Thyroid gland (tissue), 4 donors: Measurements from ENCODE around the gene SCFD2. TPM values are rescaled to one million over a fixed set of nuclear protein-coding genes. Genes with fewer than 3 reads are reported as not detected.
A peak's percentile ranks its signal among the peaks of the same experiment; 100 is the strongest.

Source experiments
- DNase-seq, 2 donors: peaks; one replicate each; pipeline ENCODE4 v3.0.0-alpha.2; 2019
- H3K27ac ChIP-seq, 3 donors: fragments of 200-600 bp; sonication (generic); 1 replicate in 2 of 3; 2 replicates in 1 of 3; pipeline ENCODE4 v1.5.1; 2016 to 2019; ENCODE audit warnings: mild to moderate bottlenecking in 1 of 3, moderate library complexity in 1 of 3
- H3K27me3 ChIP-seq: fragments of 200-600 bp; sonication (generic); one replicate; pipeline ENCODE4 v1.5.1; 2019
- H3K36me3 ChIP-seq, 2 donors: fragments of 200-600 bp; sonication (generic); one replicate each; pipeline ENCODE4 v1.5.1; 2016 to 2019
- H3K4me1 ChIP-seq, 2 donors: fragments of 200-600 bp; sonication (generic); one replicate each; pipeline ENCODE4 v1.5.1; 2017 to 2019
- H3K4me3 ChIP-seq, 3 donors: fragments of 200-600 bp; sonication (generic); replicated peaks in 1 of 3; 1 replicate in 2 of 3; 2 replicates in 1 of 3; pipeline ENCODE4 v1.5.1; 2016; ENCODE audit warnings: mild to moderate bottlenecking in 1 of 3
- H3K9me3 ChIP-seq: fragments of 200-600 bp; sonication (generic); one replicate; pipeline ENCODE4 v1.5.1; 2017
- CTCF ChIP-seq, 6 experiments: fragments of 200-600 bp in 3 of 6; fragments of 450-650 bp in 3 of 6; sonication (generic) in 3 of 6; IDR thresholded peaks; one replicate each; pipeline ENCODE4 v1.5.1; 2016 to 2019; ENCODE audit warnings: antibody characterized with exemption in 6 of 6, mild to moderate bottlenecking in 2 of 6, inconsistent platforms in 1 of 6, moderate library complexity in 1 of 6
- POLR2A ChIP-seq, 2 donors: fragments of 450-650 bp; IDR thresholded peaks; one replicate each; pipeline ENCODE4 v1.6.1; 2017; ENCODE audit warnings: antibody characterized with exemption in 2 of 2, mild to moderate bottlenecking in 2 of 2, moderate library complexity in 1 of 2
- WGBS, 2 donors: methylation state at CpG; one replicate each; pipeline ENCODE4 v1.1.5; 2017; 5-methylcytosine and 5-hydroxymethylcytosine counted together
- intact Hi-C: fragments of 100-400 bp; cut with DNase I; formaldehyde crosslinking; loops from one replicate; pipeline ENCODE4 v1.15.1; 2023
- total RNA-seq, 4 donors: library from RNA; depleted of rRNA; stranded (reverse); fragments of >200 nt; gene quantifications; one replicate each; pipeline ENCODE4 v1.2.3, GENCODE V29; 2016

Gene SCFD2
- total RNA-seq, 4 donors from 2014 or later, result 10.3 to 32.9 (median 28.2) TPM

DNA sequence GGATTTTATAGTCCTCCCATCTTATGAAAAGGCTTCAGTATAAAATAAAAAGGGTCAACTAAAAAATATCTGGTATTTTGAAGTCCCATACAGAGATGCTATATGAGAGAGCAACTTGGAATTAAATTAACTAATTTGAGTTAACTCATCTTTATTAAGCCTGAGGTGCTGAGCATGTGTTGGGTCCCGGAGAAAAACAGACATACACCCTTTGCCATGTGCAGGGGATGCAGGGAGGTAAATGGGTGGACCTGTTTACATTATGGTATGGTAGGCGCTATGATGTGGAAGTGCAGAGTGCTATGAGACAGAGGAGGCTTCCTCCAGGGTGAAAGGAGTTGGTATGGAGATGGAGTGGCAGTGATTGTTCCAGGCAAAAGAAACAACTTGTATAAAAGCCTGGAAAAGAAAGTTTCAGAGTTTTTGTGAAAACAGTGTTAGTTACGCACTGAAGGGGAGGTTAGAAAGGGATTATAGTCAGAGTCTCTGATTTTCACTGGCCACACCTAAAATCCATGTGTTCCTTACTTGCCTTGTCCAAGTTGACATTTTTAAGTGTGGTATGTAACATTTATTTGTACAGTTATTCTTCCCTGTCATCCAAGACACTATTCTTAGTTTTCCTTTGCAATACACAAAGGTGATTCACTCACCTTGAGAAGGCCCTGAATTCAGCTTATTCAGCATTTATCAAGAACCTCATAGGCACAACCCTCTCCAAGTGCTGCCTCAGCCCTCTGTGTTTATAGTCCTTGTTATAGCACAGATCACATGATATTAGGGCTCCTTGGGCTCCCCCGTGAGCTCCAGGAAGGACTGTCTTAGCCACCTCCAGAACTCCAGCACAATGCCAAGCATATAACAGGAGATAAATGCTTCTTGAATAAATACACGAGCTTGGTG is 351.7 kb downstream of the SCFD2 start:
- no peak overlapping the region for H3K4me3 ChIP-seq
- H3K9me3 ChIP-seq, result no peaks in the 10 kb centered on the region
- TF ChIP-seq CTCF (IDR thresholded peaks at IDR 0.05), result no peak
- TF ChIP-seq POLR2A (IDR thresholded peaks at IDR 0.05), result no peak
- 75 to 79% methylated on average over 5 of the region's 5 CpGs for WGBS, 2 donors
- no peaks in the 10 kb centered on the region for H3K27me3 ChIP-seq
- peaks cover 33 to 48% of the 10 kb centered on the region in 2 donors for H3K4me1 ChIP-seq
- H3K27ac ChIP-seq, result peak overlapping the region in 1 of 3 donors; percentile 2
- no peaks in the 10 kb centered on the region for H3K36me3 ChIP-seq
- DNase-seq, result peak; percentile 29 to 44
- intact Hi-C loops, result no loop called here

DNA sequence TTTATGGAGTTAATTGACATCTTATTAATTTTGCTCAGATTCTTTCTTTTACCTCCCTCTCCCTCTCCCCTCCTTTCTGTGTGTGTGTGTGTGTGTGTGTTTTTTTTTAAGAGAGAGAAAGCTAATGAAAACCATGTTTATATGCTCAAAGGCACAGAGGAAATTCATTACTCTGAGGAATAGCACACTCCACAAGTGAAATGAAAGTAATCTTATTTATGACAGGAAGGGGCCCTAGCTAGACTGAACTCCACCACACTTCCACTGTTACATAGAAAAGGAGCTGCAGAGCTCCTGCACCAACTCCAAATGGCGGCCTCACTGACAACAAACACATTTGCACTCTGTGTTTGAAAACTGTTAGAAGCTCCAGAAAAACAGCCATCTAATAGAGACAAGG is 353.1 kb downstream of the SCFD2 start:
- Histone ChIP-seq H3K27me3 (no peaks in the 10 kb centered on the region), H3K4me3 (no peak overlapping the region), H3K9me3 (no peaks in the 10 kb centered on the region), H3K4me1 (peaks cover 40 to 53% of the 10 kb centered on the region in 2 donors), H3K36me3 (no peaks in the 10 kb centered on the region), H3K27ac (peak overlapping the region in 2 of 3 donors; percentile 0 to 6)
- 66 to 74% methylated on average over 1 of the region's 1 CpG for WGBS, 2 donors
- intact Hi-C loops, result no loop called here
- TF ChIP-seq CTCF (IDR thresholded peaks at IDR 0.05) (no peak), POLR2A (IDR thresholded peaks at IDR 0.05) (no peak)
- no peak for DNase-seq

GRCh38 chr4:53011259-53011905 is 354.5 kb downstream of the SCFD2 start:
- no peaks in the 10 kb centered on the region for H3K9me3 ChIP-seq
- H3K27me3 ChIP-seq, result no peaks in the 10 kb centered on the region
- no peak overlapping the region for H3K4me3 ChIP-seq
- DNase-seq, result no peak
- intact Hi-C loops, result no loop called here
- WGBS, 2 donors, result 31 to 43% methylated on average over 2 of the region's 2 CpGs
- peak overlapping the region in 2 of 3 donors; percentile 21 to 47 for H3K27ac ChIP-seq
- no peaks in the 10 kb centered on the region for H3K36me3 ChIP-seq
- peaks cover 40 to 53% of the 10 kb centered on the region in 2 donors for H3K4me1 ChIP-seq
- TF ChIP-seq POLR2A (IDR thresholded peaks at IDR 0.05) (no peak), CTCF (IDR thresholded peaks at IDR 0.05) (no peak)

GRCh38 chr4:53010318-53010717 is 355.5 kb downstream of the SCFD2 start:
- Histone ChIP-seq H3K9me3 (no peaks in the 10 kb centered on the region), H3K27ac (no peak overlapping the region), H3K4me3 (no peak overlapping the region), H3K36me3 (no peaks in the 10 kb centered on the region), H3K27me3 (no peaks in the 10 kb centered on the region), H3K4me1 (peaks cover 40 to 53% of the 10 kb centered on the region in 2 donors)
- no peak for TF ChIP-seq CTCF (IDR thresholded peaks at IDR 0.05)
- no peak for TF ChIP-seq POLR2A (IDR thresholded peaks at IDR 0.05)
- intact Hi-C loops, result no loop called here
- WGBS, 2 donors, result 76 to 79% methylated on average over 5 of the region's 5 CpGs
- DNase-seq, result peak in 1 of 2 donors; percentile 5

DNA sequence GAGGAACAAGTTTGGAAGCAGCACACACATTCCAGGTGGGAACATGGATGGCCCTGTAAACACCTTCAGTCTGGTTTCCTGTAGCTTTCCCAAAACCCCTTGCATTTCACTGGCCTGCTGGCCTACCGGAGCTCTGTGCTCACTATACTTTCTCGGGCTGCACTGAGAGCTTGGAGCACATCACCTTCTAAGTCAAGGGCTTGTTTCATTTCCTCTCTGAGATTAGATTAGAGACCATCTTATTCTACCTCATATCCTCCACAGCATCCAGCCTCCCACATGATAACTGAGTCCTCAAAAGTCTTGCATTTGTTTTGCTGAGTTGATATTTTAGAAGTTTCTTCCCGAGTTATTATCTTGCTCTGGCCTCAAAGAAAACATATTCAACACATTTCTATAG is 356.0 kb downstream of the SCFD2 start:
- 90% methylated on average over 3 of the region's 3 CpGs for WGBS, 2 donors

More for the DNA sequence above, 356.0 kb downstream of the SCFD2 start:
- intact Hi-C loops, result no loop called here
- Histone ChIP-seq H3K27me3 (no peaks in the 10 kb centered on the region), H3K4me1 (peaks cover 40 to 51% of the 10 kb centered on the region in 2 donors), H3K27ac (no peak overlapping the region), H3K9me3 (no peaks in the 10 kb centered on the region), H3K36me3 (no peaks in the 10 kb centered on the region), H3K4me3 (no peak overlapping the region)
- DNase-seq, result no peak
- no peak for TF ChIP-seq CTCF (IDR thresholded peaks at IDR 0.05)
- TF ChIP-seq POLR2A (IDR thresholded peaks at IDR 0.05), result no peak
